GM18907 (cell line): ENCODE measurements around the gene SCYL1.

Source experiments
- ATAC-seq: cut with Tn5 transposase; IDR thresholded peaks from one replicate; pipeline ENCODE4 v1.9.1; 2021; ENCODE audit warnings: mild to moderate bottlenecking, moderate library complexity; ENCODE audit not compliant: unreplicated experiment

SCYL1 gene

DNA sequence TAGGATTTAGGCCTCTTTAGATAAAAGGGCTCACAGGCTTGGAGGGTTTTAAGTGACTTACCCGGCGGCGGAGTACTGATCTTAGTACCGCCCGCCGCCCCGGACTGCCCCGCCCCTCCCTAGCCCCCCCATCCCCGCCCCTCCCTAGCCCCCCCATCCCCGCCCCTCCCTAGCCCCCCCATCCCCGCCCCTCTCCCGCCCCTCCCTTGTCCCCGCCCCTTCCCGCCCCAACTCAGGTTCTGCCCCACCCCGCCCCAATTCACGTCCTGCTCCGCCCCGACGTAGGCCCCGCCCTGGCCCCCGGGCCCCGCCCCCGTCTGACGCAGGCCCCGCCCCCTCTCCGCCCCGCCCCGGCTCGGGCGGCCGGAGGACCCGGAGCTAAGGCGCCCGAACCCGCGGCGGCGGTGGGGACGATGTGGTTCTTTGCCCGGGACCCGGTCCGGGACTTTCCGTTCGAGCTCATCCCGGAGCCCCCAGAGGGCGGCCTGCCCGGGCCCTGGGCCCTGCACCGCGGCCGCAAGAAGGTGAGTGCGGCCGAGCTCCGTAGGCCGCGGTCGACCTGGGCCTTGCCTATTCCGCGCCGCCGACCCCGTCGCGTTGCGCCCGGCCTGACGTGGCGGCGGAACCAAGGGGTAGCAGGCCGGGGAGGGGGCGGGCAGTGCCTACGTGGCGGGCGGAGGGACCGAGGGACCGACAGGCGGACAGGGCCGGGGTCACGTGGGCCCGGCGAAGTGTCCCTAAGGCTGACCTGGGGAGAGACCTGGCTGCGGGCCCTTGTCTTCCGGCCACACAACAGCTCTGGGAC lies at the start of gene SCYL1:
Gene SCYL1 (plus strand): TSS at position 343 of the 805 bp plus-strand sequence. CDS start 71 bp downstream, at position 414.
- peak; percentile 53 for ATAC-seq

DNA sequence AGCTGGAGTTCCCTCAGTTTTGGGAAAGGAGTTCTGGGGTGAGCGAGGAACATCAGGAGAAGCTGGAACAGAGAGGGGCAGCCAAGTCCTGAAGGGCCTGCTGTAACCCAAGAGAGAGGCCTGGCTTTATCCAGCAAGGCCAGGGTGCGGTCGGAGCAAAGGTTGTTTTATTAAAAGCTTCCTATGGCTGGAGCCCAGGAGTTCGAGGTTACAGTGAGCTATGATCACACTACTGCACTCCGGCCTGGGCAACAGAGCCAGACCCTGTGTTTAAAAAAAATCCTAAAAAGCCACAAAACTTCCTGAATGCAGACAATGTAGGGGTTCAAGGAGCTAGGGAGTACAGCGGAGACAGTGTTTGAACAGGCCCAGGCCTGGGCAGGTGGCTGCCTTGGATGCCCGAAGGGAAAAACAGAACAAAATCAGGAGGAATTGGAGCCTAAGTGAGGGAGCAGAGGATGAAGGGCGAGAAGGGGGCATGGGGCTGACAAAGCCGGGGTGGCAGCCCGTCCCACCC lies 48.2 kb upstream of the SCYL1 start:
- ATAC-seq: no peak

DNA sequence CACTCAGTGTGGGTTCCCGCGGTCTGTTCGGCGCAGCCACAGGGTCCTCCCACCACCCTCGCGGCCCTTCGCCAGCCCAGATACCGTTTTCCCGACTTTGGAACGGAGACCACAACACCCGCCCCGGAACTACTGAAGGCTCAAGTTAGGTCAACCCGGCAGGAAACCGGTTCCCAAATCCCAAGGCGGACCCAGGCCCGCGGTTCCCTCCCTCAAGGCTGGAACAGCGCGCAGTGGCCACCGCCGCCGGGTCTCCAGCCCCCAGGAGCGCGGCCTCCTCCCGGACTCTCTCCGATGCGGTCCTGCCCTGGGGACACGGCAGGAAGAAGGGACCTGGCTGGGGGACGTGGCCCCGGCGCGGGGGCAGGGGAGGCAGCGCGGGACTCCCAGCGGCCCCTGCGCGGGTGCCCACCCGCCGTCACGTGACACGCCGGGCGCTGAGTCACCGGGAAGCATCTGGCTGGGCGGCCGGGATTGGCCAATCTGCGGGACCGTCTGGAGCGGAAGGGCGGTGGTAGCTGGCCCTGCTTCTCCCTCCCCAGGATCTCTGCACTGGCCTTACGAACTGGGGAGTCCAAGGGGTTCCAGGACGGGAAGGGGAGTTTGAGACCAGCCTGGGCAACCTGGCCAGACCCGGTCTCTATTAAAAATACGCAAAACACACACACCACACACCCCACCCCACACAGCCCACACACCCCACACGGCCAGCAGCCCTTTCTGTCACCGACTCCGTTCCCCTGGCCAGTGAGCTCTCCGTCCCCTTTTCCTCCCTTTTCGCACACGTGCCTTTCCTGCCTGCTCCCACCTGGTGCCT lies 47.5 kb upstream of the SCYL1 start:
- ATAC-seq: peak; percentile 74

- no peak for ATAC-seq
These were observed 46.3 kb upstream of the SCYL1 start for GRCh38 chr11:65478388-65479183.

- no peak for ATAC-seq
These were observed 45.4 kb upstream of the SCYL1 start for GRCh38 chr11:65479184-65480145.

DNA sequence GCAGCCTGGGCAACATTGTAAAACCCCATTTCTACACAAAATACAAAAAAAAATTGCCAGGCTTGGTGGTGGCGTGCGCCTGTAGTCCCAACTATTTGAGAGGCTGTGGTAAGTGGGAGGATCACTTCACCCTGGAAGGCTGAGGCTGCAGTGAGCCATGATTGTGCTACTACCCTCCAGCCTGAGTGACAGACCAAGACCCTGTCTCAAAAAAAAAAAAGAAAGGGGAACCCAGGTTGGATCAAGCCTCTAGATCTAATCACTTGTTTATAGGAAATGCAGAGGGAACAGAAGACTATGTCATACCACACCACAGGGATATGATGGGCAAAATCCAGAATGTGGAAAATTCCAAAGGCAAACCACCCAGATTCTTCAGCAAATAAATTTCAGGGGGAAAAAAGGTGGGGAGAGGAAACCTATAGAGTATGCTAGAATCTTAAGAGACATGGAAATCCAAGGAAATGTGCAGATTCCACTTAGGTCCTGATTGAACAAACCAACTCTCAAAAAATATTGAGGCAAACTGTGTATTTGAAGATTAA lies 42.5 kb upstream of the SCYL1 start:
- no peak for ATAC-seq

GRCh38 chr11:65485920-65486219 lies 39.0 kb upstream of the SCYL1 start:
- no peak for ATAC-seq

DNA sequence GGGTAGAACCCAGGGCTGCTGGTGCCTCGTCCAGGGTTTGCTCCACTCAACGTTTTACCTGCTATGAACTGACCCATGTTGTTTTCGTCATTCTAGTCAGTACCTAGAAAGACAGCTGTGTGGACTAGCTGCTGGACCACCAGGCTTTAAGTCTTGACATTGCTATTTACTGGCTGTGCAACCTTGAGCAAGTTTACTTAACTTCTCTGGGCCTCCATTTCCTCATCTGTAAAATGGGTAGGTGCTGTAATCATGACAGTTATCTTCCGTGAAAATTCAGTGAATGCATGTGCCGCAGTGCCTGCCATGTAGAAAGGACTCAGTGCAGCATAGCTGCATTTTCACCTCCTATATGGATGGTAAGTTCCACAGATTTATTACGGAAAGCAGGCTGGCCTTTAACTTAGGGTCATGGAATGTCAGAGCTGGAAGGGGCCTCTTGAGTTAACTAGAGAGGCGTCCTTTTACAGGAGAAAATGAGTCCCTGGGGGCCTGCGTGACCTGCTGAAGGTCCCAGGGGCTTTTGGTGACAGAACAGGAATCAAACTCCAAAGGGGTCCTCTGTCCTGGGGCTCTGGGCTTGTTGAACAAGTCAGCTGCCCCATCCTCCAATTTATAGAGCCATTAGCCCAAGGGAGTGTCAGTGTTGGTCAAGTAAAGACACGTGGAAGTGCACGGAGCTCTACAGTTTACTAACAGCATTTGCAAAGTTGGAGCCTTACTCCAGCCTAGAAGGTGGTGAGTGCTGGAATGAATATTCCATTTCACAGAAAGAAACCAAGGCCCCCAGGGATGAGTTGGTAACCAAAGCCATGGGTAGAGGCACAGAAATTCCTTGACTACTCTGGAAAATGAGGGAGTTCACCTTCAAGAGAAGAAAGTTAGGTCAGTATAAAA lies 38.1 kb upstream of the SCYL1 start:
- no peak for ATAC-seq

- peak; percentile 47 for ATAC-seq
These were observed 37.2 kb upstream of the SCYL1 start for GRCh38 chr11:65487467-65488272.

DNA sequence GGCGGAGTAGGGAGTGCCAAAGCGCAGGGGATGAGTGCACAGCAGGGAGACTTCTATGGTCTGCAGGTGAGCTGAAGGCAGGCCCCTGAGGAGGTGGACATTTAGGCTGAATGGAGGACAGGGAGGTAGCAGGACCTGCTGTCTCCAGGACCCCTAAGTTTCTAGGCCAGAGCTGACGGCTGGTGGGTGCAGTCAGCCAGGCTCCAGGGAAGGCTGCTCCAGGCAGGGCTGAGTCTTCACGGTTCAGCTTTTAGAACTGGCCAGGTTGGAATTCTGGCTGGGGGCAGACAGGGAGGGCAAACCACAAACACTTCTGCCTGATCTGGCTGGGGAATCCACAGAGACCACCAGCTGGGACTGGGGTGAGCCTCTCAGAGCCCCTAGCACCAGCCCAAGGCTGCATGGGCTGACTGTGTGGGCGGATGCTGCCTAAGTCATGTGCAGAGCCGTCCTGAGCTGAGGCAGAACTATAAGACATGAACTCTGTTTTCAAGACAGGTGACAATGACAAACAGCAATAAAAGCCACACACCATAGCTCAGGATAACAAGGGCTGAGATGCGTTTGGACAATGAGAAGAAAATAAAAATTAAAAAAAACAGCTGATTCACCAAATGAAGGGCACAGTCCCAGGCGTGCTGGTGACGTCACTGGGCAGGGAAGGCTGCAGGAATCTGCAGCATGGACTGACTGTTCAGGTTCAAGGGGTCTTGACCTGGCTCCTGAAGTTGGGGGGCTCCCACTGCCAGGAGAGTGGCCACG lies 36.4 kb upstream of the SCYL1 start:
- ATAC-seq: peak; percentile 3

GRCh38 chr11:65489035-65489705 lies 35.7 kb upstream of the SCYL1 start:
- ATAC-seq: no peak

DNA sequence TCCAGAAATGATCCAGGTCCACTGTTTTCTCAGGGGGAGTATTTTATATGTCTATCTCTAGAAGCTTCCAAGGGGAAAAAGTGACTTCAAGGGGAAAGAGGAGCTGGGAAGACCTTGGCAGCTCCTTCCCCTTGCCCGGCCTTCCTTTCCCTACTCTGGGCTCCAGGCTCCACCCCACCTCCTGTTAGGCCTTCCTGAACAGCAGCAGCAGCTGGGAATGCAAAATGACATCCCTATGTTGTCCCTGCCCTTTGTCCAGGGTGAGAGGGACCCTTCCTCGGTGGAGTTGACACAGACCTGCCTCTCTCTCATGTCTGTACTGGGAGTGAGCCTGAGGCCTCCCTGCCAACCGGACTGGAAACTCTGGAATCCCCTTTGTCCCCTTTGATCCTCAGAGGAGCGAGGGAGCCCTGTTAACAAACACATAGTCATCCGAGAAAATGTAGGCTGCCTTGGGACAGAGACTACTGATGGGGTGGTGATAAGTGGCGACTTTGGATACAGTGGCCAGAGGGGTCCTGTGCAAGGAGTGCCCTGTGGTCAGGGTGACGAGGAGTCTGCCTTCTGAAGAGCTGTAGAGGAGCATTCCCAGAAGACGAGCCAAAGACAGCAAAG lies 35.1 kb upstream of the SCYL1 start:
- ATAC-seq: no peak

GRCh38 chr11:65491163-65491465 lies 33.8 kb upstream of the SCYL1 start:
- ATAC-seq: no peak

GRCh38 chr11:65491614-65492386 lies 33.1 kb upstream of the SCYL1 start:
- no peak for ATAC-seq

GRCh38 chr11:65492387-65492636 lies 32.6 kb upstream of the SCYL1 start:
- no peak for ATAC-seq
